Pancreas (tissue), 10 donors: Measurements from ENCODE around the gene CACNA1C. TPM values are rescaled to one million over a fixed set of nuclear protein-coding genes. Genes with fewer than 3 reads are reported as not detected.

Experiments
- ATAC-seq, 4 donors: fragments of 200-7000 bp; cut with Tn5 transposase; one replicate each; pipeline versions ENCODE4 v1.8.0 to v1.9.1; 2020; ENCODE audit warnings: mild to moderate bottlenecking in 4 of 4, moderate library complexity in 4 of 4
- DNase-seq, 6 donors: peaks; one replicate each; pipeline ENCODE4 v3.0.0-alpha.2; 2020
- FAIRE-seq: peaks from 2 replicates; lab custom pipeline; 2012; peaks lifted over from hg19 to GRCh38; lab: Jason Lieb, UNC
- H3K27ac ChIP-seq, 4 donors: fragments of 200-600 bp; sonication (generic); 1 replicate in 3 of 4; 2 replicates in 1 of 4; pipeline versions ENCODE4 v1.5.0 to v1.8.0; 2020
- H3K27me3 ChIP-seq, 4 donors: fragments of 200-600 bp; one replicate each; pipeline ENCODE4 v1.8.0; 2021
- H3K36me3 ChIP-seq, 3 donors: fragments of 200-600 bp; sonication (generic) in 1 of 3; one replicate each; pipeline versions ENCODE4 v1.5.0 to v1.8.0; 2020 to 2021
- H3K4me1 ChIP-seq, 3 donors: fragments of 200-600 bp; one replicate each; pipeline ENCODE4 v1.8.0; 2021
- H3K4me3 ChIP-seq, 4 donors: fragments of 200-600 bp; sonication (generic) in 2 of 4; one replicate each; pipeline versions ENCODE4 v1.5.0 to v1.8.0; 2020 to 2021
- H3K9me3 ChIP-seq, 4 donors: fragments of 200-600 bp; one replicate each; pipeline ENCODE4 v1.8.0; 2021
- WGBS, 2 donors: extraction: QIAGEN DNeasy Blood & Tissue Kit; methylation state at CpG; one replicate each; pipeline ENCODE4 v1.1.7; 2013; 5-methylcytosine and 5-hydroxymethylcytosine counted together
- intact Hi-C, 3 donors: fragments of 100-400 bp; cut with DNase I; formaldehyde crosslinking; loops; one replicate each; pipeline versions ENCODE4 v1.11.1 to v1.14.2; 2022
- polyA plus RNA-seq, 2 donors: library from polyadenylated mRNA; stranded (reverse); fragments of 200-250 nt; gene quantifications; one replicate each; pipeline ENCODE4 v1.2.3, GENCODE V29; 2013
- total RNA-seq, 6 donors: library from RNA; stranded (reverse); fragmentation: NEBNext Ultra II Directional in 4 of 6; extraction: Animal tissue kit (Norgen Biotek cat#: 25700) in 4 of 6; gene quantifications; one replicate each; pipeline versions ENCODE4 v1.2.1 to v1.2.4, GENCODE V29; 2021 to 2023
- TF ChIP-seq, protein P1 (sequence below), 4 donors: fragments of 200-600 bp; sonication (generic) in 3 of 4; IDR thresholded peaks; one replicate each; pipeline versions ENCODE4 v1.5.0 to v1.8.0; 2021; ENCODE audit warnings: antibody characterized with exemption in 4 of 4
- donor health status: healthy with polysubstance abuse.
- donor health status: DM: no; HTN: no; CAD: no; lungs with moderate emphysema.
- donor health status: DM: no; HTN: no; CAD: no.
- donor health status: control.
- donor health status: control.
- donor health status: Bipolar disorder and iron deficiency.
- donor health status: DM: yes; HTN: yes; CAD: no.
- donor health status: DM: no; HTN: no; CAD: no.
- donor health status: DM: no; HTN: no; CAD: no.
- donor health status: DM: yes; HTN: yes; CAD: no.

The CACNA1C gene
- total and polyA plus RNA-seq, 8 donors: 1.2 to 3.8 (median 2.3) TPM

DNA sequence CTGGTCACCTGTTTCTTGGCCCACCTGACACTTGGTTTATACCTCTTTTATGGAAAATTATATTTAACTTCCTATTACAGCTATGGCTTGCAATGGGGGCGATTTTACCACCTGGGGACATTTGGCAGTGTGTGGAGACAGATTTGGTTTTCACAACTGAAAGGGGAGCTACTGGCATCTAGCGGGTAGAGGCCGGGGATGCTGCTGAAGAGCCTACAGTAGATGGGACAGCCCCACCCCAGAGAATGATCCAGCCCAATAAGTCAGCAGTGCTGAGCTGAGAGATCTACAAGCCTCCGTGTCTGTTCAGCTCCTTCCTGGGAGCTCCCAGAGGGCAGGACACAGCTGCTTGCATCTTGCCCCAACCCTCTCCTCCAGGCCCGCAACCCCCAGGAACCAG lies 302.8 kb downstream of the CACNA1C start:
- no peak overlapping the region for H3K27ac ChIP-seq
- TF ChIP-seq, protein P1, sequence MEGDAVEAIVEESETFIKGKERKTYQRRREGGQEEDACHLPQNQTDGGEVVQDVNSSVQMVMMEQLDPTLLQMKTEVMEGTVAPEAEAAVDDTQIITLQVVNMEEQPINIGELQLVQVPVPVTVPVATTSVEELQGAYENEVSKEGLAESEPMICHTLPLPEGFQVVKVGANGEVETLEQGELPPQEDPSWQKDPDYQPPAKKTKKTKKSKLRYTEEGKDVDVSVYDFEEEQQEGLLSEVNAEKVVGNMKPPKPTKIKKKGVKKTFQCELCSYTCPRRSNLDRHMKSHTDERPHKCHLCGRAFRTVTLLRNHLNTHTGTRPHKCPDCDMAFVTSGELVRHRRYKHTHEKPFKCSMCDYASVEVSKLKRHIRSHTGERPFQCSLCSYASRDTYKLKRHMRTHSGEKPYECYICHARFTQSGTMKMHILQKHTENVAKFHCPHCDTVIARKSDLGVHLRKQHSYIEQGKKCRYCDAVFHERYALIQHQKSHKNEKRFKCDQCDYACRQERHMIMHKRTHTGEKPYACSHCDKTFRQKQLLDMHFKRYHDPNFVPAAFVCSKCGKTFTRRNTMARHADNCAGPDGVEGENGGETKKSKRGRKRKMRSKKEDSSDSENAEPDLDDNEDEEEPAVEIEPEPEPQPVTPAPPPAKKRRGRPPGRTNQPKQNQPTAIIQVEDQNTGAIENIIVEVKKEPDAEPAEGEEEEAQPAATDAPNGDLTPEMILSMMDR (IDR thresholded peaks at IDR 0.05): no peak
- H3K9me3 ChIP-seq: no peaks in the 10 kb centered on the region
- intact Hi-C loops: no loop called here
- ATAC-seq (no peak), FAIRE-seq (no peak), DNase-seq (no peak)
- H3K4me3 ChIP-seq: no peak overlapping the region
- H3K27me3 ChIP-seq: no peaks in the 10 kb centered on the region
- H3K4me1 ChIP-seq: no peaks in the 10 kb centered on the region
- no peaks in the 10 kb centered on the region for H3K36me3 ChIP-seq
- WGBS, 2 donors: 84 to 86% methylated on average over 5 of the region's 5 CpGs

DNA sequence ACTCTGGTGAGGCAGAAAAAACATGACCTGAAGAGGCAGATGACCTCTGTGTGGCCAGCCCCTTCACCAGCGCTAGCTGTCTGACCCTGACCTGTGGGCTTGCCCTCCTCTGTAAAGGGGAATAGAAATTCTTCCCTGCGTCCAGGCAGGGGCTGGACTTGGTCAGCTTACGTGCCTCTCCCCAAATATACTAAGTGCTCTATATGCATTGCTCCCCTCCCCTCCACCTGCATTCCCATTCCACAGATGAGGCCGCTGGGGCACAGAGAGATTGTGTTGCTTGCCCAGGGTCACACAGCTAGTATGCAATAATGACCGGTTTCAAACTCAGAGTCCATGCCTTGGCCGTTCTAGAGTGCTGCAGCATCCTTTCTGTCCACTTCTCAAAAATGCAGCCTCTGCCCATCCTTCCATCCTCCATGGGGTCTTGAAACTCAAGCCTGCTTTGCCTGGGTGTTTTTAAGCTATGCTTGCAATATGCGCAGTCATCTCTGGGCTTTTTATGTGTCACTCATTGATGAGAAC lies 303.9 kb downstream of the CACNA1C start:
- DNase-seq (peak in 1 of 6 donors; percentile 14), ATAC-seq (no peak), FAIRE-seq (no peak)
- H3K9me3 ChIP-seq: no peaks in the 10 kb centered on the region
- 74 to 85% methylated on average over 7 of the region's 7 CpGs for WGBS, 2 donors
- no peaks in the 10 kb centered on the region for H3K36me3 ChIP-seq
- no peaks in the 10 kb centered on the region for H3K27me3 ChIP-seq
- no peaks in the 10 kb centered on the region for H3K4me1 ChIP-seq
- H3K27ac ChIP-seq: no peak overlapping the region
- H3K4me3 ChIP-seq: no peak overlapping the region
- intact Hi-C loops: no loop called here
- TF ChIP-seq, protein P1 (IDR thresholded peaks at IDR 0.05): no peak

DNA sequence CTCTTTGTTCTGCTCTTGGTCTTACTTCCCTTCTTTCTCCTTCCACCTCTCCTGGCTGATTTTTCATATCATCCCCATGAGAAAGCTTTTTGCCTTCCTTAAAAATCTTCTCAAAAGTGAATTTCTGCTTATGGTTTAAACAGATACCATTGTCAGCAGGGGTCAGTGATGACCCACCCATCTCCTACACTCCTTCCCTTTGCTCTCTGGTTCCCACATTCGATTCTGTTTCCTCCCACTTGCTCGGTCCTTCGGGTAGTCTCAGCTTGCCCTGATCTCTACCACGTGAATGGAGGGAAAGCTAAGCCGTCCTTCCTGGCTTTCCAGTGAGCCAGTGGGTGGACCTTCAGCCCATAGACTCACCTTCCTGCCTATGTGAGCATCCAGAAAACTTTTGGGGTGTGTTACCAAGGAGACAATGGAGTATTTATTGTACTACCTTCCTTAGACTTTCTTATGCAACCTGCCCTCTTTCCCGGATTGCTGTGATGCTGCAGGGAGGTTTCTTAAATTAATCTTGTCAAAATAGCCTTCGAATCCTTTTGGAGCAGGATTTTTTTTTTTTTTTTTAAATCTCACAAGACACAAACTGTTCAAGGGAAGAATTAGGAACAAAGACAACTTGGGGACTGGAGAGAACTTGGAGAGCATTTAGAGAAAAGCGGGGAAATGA lies 306.3 kb downstream of the CACNA1C start:
- Histone ChIP-seq H3K4me1 (no peaks in the 10 kb centered on the region), H3K36me3 (no peaks in the 10 kb centered on the region), H3K27me3 (no peaks in the 10 kb centered on the region), H3K9me3 (no peaks in the 10 kb centered on the region), H3K27ac (no peak overlapping the region), H3K4me3 (no peak overlapping the region)
- TF ChIP-seq, protein P1 (IDR thresholded peaks at IDR 0.05): no peak
- 45 to 50% methylated on average over 8 of the region's 8 CpGs for WGBS, 2 donors
- no peak for FAIRE-seq
- no peak for DNase-seq
- intact Hi-C loops: no loop called here
- ATAC-seq: peak in 1 of 4 donors; percentile 50

DNA sequence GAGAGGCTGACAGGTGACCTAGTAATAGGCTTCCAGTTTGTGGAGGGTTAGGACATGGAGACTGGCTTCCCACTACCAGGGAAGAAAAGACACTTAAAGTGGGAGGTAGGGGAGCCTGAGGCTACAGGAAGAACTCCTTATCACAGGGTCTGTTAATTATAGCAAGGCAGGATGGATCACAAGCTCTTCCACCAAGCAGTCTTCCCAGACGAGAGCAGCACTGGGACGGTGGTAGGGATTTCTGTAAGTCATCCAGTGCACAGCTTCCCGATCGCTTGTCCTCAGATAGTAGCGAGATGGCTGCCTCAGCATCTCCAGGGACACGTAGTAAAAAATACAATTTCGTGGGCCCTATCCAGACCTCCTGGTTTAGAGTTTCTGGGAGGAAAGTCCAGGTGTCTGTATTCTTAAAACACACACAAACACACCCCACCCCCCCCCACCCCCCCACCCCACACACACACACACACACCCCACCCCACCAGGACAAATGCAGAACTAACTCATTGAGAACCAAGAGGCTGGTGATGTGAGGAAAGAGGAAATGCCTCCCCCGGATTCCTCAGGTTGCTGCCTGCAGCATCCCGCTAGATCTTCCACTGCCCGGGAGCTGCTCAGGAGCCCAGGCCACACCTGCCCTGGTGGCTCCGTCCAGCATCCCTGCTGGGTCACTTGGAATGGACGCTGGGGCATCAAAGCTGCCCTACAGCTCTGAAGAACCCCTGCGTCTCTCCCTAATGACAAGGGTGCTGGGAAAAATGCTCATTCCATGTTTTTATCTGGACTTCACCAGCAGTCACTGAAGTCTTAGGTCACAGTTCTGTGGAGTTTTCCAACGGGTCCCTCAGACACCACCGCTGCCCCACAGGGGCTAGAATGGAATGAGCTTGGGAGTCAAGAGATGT lies 307.2 kb downstream of the CACNA1C start:
- Histone ChIP-seq H3K36me3 (no peaks in the 10 kb centered on the region), H3K4me1 (no peaks in the 10 kb centered on the region), H3K4me3 (no peak overlapping the region), H3K9me3 (no peaks in the 10 kb centered on the region), H3K27me3 (no peaks in the 10 kb centered on the region), H3K27ac (no peak overlapping the region)
- intact Hi-C loops: no loop called here
- ATAC-seq (no peak), FAIRE-seq (no peak), DNase-seq (no peak)
- WGBS, 2 donors: 74 to 80% methylated on average over 15 of the region's 15 CpGs
- TF ChIP-seq, protein P1 (IDR thresholded peaks at IDR 0.05): no peak
